Mesothelial cell of epicardium (in vitro differentiated cells): ENCODE measurements around the gene ZXDC. TPM values are rescaled to one million over a fixed set of nuclear protein-coding genes. Genes with fewer than 3 reads are reported as not detected.

ENCODE experiments used
- DNase-seq, 2 experiments: peaks; one replicate each; pipeline ENCODE4 v3.0.0; 2021; ENCODE audit warnings: low spot score in 2 of 2; ENCODE audit not compliant: unreplicated experiment in 2 of 2
- H3K27ac Mint-ChIP-seq: 2 replicates; pipeline ENCODE4 v1.8.0; 2021; ENCODE audit warnings: mixed read lengths
- H3K27me3 Mint-ChIP-seq: 2 replicates; pipeline ENCODE4 v1.8.0; 2021; ENCODE audit warnings: low read depth, mixed read lengths
- H3K36me3 Mint-ChIP-seq: 2 replicates; pipeline ENCODE4 v1.8.0; 2021; ENCODE audit warnings: mixed read lengths
- H3K4me1 Mint-ChIP-seq: 2 replicates; pipeline ENCODE4 v1.8.0; 2021; ENCODE audit warnings: mixed read lengths
- H3K4me3 Mint-ChIP-seq: 2 replicates; pipeline ENCODE4 v1.8.0; 2021; ENCODE audit warnings: mild to moderate bottlenecking, moderate library complexity, mixed read lengths
- H3K9me3 Mint-ChIP-seq: 2 replicates; pipeline ENCODE4 v1.8.0; 2021; ENCODE audit warnings: mixed read lengths
- total RNA-seq: library from RNA; stranded (reverse); gene quantifications from 3 replicates; pipeline ENCODE4 v1.2.1, GENCODE V29; 2021
- TF ChIP-seq, protein P1 (sequence below): fragments of 200-600 bp; sonication (generic); IDR thresholded peaks from one replicate; pipeline ENCODE4 v1.5.0; 2021; ENCODE audit warnings: antibody characterized with exemption; ENCODE audit not compliant: unreplicated experiment

The ZXDC gene
- total RNA-seq, 1 donor from 2014 or later: 34.2 TPM

DNA sequence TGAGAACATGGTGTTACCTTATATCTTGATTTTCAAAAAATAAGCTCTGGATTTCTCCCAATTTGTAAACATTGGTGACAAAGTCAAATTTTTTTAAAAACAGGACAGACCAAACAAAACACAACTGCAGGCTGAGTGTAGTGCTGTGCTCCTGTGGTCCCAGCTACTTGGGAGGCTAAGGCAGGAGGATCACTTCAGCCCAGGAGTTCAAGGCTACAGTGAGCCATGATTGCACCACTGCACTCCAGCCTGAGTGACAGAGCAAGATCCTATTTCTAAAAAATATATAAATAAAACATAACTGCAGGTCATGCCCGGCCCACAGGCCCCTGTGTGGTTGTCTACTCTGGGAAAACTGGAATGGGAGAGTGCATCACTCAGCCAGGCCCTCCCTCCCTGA lies 4.0 kb upstream of the ZXDC start:
- H3K9me3 Mint-ChIP-seq: no peaks in the 10 kb centered on the region

DNA sequence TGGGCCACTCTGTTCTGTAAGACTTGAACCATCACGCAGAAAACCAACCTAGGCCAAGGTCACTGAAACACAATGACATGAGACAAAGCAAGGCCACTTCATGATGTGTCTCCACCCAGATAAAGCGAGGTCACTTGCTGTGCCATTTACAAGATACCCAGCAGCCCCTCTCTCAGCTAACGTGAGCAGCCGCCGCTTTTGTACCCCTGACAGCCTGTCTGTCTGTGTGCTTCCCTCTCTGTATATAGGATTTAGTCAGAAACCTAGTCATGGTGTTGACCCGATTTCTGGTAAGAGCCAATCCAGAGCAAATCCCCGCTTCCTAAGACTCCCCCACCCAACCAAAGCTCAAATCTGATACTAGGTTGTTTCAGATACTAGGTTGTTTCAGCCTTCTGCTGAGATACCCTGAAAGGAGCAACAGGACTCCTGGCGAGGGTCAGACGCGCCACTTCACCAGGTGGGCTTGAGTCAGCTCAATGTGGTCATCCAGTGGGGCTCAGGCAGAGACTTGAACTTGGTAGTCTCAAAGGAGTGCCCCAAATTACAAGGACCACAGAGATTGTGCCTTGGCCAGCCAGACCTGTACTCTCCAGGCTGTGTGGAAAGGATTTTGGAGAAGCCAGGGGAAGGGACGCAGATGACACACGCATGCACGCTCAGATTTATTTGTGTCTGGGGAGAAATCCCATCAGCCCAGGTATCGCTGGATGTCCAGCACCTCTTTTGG lies 3.1 kb upstream of the ZXDC start:
- TF ChIP-seq, protein P1, sequence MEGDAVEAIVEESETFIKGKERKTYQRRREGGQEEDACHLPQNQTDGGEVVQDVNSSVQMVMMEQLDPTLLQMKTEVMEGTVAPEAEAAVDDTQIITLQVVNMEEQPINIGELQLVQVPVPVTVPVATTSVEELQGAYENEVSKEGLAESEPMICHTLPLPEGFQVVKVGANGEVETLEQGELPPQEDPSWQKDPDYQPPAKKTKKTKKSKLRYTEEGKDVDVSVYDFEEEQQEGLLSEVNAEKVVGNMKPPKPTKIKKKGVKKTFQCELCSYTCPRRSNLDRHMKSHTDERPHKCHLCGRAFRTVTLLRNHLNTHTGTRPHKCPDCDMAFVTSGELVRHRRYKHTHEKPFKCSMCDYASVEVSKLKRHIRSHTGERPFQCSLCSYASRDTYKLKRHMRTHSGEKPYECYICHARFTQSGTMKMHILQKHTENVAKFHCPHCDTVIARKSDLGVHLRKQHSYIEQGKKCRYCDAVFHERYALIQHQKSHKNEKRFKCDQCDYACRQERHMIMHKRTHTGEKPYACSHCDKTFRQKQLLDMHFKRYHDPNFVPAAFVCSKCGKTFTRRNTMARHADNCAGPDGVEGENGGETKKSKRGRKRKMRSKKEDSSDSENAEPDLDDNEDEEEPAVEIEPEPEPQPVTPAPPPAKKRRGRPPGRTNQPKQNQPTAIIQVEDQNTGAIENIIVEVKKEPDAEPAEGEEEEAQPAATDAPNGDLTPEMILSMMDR: no peak
- H3K4me1 Mint-ChIP-seq: peaks cover 22% of the 10 kb centered on the region
- H3K36me3 Mint-ChIP-seq: no peaks in the 10 kb centered on the region
- no peaks in the 10 kb centered on the region for H3K27me3 Mint-ChIP-seq
- no peak overlapping the region for H3K27ac Mint-ChIP-seq
- H3K9me3 Mint-ChIP-seq: no peaks in the 10 kb centered on the region
- DNase-seq: no peak
- H3K4me3 Mint-ChIP-seq: no peak overlapping the region

More for the DNA sequence above, 4.0 kb upstream of the ZXDC start:
- Mint-ChIP-seq H3K36me3 (no peaks in the 10 kb centered on the region), H3K27ac (no peak overlapping the region), H3K4me3 (no peak overlapping the region), H3K4me1 (peaks cover 13% of the 10 kb centered on the region), H3K27me3 (no peaks in the 10 kb centered on the region)
- no peak for DNase-seq
- TF ChIP-seq, protein P1: no peak

DNA sequence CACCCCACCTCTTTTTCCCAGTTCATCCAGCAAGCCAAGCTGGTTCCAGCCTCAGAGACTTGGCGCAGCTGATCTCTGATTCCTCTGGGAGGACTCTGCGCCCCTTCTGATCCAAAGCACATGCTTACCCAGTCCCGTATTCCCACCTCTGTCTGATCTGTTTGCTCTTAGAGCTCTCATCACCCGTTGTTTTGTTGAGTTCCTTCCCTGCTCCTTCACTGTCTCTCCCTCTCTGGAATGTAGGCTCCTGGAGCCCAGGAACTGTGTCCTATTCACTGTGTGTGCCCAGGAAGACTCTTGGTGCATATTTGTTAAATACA lies 1.3 kb upstream of the ZXDC start:
- no peaks in the 10 kb centered on the region for H3K36me3 Mint-ChIP-seq
- H3K9me3 Mint-ChIP-seq: no peaks in the 10 kb centered on the region
- H3K4me1 Mint-ChIP-seq: peaks cover 40% of the 10 kb centered on the region
- H3K4me3 Mint-ChIP-seq: peak overlapping the region; percentile 83
- no peak for DNase-seq
- TF ChIP-seq, protein P1: no peak
- peak overlapping the region; percentile 72 for H3K27ac Mint-ChIP-seq
- H3K27me3 Mint-ChIP-seq: no peaks in the 10 kb centered on the region

GRCh38 chr3:126476166-126477060 lies 722 bp upstream of the ZXDC start:
- Mint-ChIP-seq H3K9me3 (no peaks in the 10 kb centered on the region), H3K36me3 (no peaks in the 10 kb centered on the region), H3K27ac (peak overlapping the region; percentile 82), H3K4me1 (peaks cover 39% of the 10 kb centered on the region), H3K27me3 (no peaks in the 10 kb centered on the region), H3K4me3 (peak overlapping the region; percentile 83)
- peak in 1 of 2 experiments; percentile 72 for DNase-seq
- TF ChIP-seq, protein P1: no peak

DNA sequence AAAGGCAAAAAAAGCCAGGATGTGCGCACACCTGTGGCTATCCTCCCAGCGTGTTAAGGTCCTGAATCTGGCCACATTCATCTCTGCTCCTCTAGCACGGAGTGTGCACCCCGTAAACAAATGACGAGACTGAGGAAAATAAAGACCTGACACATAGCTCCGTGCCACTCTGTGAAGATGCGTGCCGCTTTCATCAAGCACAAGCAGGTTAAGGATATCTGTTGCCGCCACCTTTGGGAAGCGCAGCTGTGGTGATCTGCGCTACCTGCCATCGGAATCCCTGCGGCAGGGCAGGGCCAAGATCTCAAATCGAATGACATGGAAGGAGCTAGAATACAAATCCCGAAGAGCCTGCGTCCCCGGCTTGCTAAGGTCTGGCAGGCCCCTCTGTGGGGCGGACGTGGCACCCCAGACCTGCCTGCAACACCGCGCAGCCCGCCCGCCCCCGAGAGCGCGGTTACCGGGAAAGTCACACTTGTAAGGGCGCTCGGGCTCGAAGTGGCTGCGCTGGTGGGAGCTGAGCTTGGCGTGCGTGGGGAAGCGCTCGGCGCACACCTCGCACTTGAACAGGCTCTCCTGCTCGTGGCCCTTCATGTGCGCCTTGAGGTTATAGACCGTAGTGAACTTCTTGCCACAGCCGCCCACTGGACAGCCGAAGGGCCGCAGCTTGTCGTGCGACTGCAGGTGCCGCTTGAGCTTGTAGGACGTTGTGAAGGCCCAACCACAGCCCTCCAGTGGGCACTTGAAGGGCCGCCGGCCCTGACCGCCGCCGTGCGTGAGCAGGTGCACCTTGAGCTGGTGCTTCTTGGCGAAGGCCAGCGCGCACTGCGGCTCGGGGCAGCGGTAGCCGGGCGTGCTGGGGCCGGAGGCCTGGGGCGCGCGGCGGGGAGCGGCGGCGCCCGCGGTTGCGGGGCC lies 936 bp downstream of the ZXDC start:
- Mint-ChIP-seq H3K27ac (peak overlapping the region; percentile 95), H3K27me3 (no peaks in the 10 kb centered on the region), H3K36me3 (peaks cover 8% of the 10 kb centered on the region), H3K4me3 (peak overlapping the region; percentile 91), H3K4me1 (peaks cover 37% of the 10 kb centered on the region), H3K9me3 (no peaks in the 10 kb centered on the region)
- TF ChIP-seq, protein P1: no peak
- DNase-seq: peak in 1 of 2 experiments; percentile 57
